Measurements from ENCODE around the gene USP46.

GRCh38 chr4:52576961-52577623, 82.0 kb downstream of the USP46 start:
- TF ChIP-seq CTCF (conservative IDR thresholded peaks at IDR 0.05 in 1 of 2, IDR thresholded peaks at IDR 0.05 in 1 of 2; ENCODE audit: extremely low read depth in 1 of 2, insufficient read depth in 1 of 2, low read depth in 1 of 2, low read length in 2 of 2) = no peak
- no peak for TF ChIP-seq EZH2 (IDR thresholded peaks at IDR 0.05; ENCODE audit: borderline replicate concordance, low read length)
